COLO829 (cell line): ENCODE measurements around the gene DNAAF1.
"Not testable (repeated sequence)": the region's sequence is repeated elsewhere in the genome, so short reads cannot be mapped to it uniquely, and the experiment has no call there.

ENCODE experiments used
- DNase-seq: peaks from one replicate; pipeline ENCODE4 v3.0.0; 2012; ENCODE audit warnings: low spot score

The DNAAF1 gene

DNA sequence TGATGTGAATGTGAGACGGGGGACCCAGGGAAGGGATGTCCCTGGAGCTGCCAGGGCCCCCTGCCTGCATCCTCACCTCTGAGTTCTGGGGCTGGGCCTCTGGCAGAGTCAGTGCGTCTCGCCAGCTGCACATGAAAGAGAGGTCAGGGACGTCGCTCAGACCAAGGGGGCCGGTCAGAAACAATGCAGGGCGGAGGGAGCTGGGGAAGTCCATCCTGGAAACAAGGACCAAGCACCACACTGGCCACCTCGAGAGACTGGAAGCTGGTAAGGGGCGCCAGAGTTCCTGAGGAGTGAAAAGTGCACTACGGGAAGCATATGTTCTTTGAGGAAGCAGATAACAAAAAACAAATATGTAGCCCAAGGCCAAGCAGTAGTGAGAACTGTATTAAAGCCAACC is 39.7 kb downstream of the DNAAF1 start:
- no peak for DNase-seq

DNA sequence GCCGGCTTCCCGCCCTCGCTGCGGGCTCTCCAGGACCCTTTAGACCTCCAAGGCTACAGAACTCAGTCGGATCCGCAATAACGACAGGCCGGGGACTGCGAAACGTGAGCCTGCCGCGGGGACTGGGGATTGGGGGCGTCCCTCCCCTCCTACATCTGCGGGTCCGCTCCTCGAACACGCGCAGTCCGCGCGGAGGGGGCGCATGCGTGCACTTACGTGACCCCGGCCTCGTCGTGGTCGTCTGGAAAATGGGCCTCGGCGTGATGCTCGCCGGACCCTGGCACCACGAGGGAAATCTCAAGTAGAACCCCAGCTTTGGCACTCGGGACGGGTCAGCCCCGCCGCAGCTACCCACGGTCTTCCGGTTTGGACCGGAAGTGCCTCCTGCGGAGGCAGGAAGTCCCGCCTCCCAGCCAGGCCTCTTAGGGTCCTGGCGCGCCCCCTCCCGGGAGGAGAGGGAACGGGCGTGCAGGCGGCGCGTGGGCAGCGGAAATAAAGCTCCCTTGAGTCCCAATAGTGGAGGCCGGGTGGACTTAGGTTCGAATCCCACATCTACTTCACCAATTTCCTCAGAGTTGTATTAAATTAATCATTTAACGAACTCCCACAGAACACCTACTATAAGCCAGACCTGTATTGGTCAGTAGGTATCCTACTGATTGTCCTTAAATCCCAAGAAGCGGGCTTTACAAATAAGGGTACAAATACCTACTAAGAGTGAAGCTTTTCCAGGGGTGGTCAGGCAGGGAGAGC is 41.8 kb downstream of the DNAAF1 start, which contains the start of gene TAF1C:
TAF1C (minus strand) TSS at position 373 of the 753 bp plus-strand sequence. CDS start 2,069 bp downstream, outside the sequence.
- DNase-seq: peak; percentile 84

DNA sequence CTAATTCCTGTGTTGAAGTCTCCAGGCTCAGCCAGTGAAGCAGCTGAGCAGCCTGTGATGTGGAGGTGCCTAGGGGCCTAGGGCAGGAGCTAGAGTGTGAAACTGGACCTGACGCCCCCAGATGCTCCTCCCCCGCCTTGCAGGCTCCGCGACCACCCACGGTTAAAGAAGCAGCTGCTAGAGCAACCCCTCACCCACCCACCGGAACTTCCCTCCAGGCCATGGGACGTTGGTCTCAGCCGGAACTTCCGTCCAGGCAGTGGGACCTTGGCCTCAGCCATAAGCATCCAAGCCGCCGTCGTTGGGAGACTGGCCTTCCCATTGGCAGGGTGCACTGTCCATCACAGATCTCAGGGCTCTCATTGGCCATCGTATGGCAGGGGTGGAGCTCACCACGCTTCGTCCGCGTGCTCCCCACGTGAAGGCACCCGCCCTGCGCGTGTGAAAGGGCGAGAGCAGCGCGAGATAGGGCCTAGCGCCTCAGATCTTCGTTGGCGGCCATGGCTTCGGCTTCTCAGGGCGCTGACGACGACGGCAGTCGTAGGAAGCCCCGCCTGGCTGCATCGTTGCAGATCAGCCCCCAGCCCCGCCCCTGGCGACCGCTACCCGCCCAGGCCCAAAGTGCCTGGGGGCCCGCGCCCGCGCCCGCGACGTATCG is 45.8 kb downstream of the DNAAF1 start, which contains the start of gene ADAD2:
ADAD2 (plus strand) TSS at position 427 of the 658 bp plus-strand sequence; CDS start at position 501, 74 bp downstream.
- no peak for DNase-seq

DNA sequence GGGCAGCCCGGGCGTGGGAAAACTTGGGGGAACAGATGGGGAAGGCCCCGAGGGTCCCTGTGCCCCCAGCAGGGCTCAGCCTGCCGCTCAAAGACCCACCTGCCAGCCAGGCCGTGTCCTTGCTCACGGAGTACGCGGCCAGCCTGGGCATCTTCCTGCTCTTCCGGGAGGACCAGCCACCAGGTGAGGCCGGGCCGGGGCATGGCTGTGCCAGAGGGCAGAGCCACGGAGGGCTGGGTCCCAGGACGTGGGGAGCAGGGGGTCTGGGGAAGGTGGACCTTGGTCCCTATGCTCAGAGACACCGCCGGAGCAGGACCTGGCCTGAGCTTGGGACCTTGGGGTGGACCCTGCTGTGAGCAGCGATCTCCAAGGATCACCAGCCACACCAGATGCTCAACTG is 46.4 kb downstream of the DNAAF1 start:
- no peak for DNase-seq

DNA sequence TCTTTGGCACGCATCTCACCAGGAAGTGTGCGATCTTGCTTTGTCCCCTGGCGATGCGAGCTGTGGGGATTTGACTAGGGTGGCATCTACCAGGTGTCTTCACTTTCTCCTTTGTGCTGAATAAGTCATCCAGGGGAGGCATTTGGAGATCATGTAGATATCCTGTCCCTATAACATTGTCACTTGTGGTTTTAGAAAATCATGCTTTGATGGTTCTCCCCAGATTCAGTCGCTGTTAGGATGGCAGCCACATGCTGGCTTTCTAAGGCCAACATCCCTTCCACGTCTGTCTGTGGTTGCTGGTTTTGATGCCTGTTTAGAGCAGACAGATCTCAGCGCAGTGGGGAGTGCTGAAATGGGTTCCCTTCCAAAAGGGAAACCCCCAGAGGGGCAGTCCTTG is 48.4 kb downstream of the DNAAF1 start:
- DNase-seq: no peak

DNA sequence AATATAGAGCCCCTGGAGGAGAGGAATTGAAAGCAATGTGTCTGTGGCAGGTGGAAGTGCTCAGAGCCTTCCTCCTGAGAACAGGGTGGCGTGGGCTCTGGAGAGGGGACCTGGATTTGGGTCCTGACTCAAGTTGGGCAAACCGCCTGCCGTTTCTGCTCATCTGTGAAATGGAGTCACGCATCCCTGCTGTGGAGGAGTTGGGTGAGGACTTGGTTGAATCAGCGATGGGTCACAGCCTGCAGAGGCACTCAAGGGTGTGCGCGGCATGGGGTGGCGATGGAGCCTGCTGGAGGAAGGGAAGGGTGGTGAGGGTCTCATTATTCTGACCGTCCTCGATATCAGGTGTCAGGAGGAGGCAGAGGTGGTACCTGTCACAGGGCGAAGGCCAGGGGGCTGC is 48.9 kb downstream of the DNAAF1 start:
- no peak for DNase-seq

DNA sequence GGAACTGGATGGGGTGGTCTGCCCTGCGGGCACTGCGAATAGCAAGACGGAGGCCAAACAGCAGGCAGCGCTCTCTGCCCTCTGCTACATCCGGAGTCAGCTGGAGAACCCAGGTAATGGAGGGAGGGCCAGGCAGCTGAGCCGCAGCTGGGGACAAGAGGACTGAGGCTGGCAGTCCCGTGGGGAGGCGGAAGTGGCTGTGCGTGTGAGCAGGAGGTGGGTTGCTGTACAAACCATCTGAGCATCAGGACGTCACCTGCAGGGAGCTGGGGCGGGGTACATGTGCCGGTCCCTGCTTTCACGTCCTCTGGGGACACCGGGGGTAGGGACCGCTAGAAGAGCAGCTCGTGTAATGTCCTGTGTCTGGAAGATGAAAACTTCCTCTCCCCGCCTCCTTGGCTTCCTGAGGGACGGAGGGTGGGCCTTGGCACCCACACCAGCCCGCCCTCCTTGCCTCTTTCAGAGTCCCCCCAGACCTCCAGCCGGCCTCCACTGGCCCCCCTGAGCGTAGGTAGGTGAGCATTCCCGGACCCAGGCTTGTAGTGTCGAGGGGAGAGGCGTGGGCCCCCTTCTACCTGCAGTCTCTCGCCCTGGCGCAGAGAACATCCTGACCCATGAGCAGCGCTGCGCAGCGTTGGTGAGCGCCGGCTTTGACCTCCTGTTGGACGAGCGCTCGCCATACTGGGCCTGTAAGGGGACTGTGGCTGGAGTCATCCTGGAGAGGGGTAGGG is 49.5 kb downstream of the DNAAF1 start:
- DNase-seq: no peak

DNA sequence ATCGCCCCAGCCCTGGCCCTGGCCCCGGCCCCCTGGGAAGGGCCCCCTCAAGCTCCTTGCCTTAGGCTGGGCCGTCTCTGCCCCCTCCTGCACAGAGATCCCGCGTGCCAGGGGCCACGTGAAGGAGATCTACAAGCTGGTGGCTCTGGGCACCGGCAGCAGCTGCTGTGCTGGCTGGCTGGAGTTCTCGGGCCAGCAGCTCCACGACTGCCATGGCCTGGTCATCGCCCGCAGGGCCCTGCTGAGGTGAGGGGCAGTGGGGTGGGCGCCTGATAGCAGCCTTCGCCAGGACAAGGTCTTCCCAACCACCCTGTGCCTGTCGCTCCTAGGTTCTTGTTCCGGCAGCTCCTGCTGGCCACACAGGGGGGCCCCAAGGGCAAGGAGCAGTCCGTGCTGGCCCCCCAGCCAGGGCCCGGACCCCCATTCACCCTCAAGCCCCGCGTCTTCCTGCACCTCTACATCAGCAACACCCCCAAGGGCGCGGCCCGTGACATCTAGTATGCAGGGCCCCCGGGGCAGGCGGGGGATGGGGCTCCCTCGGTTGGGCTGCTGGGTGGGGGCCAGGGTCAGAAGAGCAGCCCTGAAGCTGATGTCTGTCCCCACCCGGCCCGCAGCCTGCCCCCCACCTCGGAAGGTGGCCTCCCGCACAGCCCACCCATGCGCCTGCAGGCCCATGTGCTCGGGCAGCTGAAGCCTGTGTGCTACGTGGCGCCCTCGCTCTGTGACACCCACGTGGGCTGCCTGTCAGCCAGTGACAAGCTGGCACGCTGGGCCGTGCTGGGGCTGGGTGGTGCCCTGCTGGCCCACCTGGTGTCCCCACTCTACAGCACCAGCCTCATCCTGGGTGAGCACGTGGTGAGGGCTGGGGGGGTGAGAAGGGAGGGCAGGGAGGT is 50.3 kb downstream of the DNAAF1 start:
- DNase-seq: no peak

DNA sequence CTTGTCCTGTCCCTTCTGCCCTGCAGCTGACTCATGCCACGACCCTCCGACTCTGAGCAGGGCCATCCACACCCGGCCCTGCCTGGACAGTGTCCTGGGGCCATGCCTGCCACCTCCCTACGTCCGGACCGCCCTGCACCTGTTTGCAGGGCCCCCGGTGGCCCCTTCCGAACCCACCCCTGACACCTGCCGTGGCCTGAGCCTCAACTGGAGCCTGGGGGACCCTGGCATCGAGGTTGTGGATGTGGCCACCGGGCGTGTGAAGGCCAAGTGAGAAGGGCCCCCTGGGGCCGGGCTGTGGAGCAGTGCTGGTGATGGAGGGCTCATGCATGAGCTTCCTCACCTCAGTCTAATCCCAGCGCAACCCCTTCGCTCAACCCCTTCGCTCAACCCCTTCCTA is 51.0 kb downstream of the DNAAF1 start:
- no peak for DNase-seq

DNA sequence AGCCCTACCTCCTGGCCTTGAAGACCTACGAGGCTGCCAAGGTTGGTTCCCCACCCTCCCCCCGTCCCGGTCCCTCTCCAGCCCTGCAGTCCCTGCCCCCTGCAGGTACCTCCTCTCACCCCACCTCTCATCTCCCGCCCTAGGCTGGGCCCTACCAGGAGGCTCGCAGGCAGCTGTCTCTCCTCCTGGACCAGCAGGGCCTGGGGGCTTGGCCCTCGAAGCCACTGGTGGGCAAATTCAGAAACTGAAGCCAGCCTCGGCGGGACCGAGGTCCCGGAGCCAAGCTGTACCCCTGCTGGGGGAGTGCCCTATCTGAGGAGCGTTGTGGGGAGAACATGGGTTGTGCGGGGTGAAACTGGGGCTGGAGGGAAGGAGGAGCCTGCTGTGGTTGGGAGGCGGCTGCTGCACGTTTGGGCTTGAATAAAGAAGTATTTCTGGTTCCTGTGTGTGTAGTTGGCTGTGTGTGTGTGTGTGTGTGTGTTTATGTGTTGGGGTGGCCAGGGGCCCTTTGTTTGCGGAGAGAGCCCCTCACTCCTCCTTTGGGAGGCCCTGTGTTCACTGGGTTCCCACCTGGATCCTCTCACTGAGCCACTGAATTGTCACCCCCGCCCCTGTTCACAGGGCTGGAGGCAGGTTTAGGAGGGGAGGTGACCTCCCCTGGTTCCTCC is 51.8 kb downstream of the DNAAF1 start:
- DNase-seq: no peak

DNA sequence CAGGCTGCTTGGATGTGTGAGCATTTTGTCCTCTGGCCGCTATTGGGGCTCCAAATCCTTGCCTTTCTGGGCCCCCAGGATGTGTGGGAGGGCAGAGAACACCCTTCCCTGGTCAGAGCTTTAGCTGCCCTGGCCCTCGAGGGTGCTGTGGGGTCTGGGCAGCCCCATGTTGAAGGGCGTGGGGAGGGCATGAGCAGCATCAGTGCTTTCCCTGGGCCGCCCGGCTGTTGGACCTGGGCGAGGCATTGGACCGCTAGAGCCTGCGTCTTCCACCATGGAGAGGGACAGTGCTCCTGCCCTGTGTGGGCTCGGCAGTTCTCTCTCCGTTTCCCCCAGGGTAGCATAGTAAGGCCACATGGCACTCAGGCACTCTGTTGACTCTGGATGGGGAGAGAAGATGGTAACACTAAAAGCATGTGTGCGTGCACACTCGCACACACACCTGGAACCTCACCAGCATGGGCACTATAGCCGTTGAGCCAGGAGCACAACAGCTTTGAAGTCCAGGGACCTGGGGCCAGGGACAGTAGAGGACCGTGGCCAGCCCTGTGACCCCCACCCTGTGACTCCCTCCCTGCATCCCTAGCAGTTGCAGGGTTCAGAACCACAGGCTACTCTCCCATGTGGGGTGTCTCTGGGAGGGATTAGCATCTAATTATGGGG is 52.5 kb downstream of the DNAAF1 start:
- DNase-seq: no peak

DNA sequence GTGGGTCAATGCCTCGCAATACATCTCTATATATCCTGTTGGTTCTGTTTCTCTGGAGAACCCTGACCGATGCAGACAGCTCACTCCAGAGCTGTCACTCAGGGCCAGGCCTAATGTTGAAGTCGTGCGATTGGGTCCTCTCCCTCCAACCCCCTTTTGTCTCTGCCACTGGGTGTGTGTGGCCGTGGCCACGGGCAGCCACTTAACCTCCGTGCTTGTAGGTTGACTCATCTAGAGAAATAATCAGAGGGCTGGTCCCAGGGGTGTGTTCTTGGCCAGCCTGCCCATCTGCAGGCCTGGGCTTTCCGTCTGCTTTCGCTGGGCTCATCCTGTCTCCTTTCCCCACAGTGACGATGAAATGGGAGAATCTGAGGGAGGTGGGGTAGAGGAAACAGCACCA is 53.3 kb downstream of the DNAAF1 start:
- no peak for DNase-seq

DNA sequence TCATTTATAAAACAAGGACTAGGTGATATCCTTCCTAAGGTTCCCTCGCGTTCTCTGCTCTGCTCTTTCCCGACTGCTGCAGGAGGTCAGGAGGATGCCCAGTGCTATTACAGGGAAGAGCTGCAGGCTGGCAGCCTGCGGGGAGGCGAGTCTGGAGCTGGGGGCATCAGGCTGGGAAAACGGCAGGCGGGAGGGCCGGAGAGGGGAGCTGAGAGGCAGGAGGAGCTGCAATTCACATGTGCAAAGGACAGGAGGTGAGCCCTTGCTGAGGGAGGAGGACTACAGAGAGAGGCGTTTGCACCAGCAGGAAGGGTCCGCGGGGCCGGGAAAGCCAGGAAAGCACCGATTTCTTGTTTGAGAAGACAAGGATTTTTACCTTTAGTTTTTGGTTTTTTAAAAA is 54.0 kb downstream of the DNAAF1 start:
- DNase-seq: no peak

DNA sequence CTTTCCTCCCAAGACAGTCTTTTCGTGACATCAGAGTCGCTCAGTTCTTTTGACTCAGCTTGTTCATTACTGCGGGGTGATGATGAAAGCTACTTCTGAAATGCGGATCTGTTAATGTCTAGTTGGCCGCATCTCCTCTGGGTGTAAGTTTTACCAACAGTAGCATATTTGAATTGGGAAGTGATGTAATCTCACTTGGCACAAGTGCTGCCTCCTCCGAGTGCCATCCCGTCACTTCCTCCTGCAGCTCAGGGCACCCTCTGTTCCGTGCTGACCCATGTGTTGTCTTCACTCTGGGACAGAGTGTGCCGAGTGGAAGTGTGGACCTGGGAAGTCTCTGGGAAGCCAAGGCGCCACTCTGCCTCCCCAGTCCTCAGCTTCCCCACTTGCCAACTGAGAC is 54.8 kb downstream of the DNAAF1 start:
- DNase-seq: no peak

DNA sequence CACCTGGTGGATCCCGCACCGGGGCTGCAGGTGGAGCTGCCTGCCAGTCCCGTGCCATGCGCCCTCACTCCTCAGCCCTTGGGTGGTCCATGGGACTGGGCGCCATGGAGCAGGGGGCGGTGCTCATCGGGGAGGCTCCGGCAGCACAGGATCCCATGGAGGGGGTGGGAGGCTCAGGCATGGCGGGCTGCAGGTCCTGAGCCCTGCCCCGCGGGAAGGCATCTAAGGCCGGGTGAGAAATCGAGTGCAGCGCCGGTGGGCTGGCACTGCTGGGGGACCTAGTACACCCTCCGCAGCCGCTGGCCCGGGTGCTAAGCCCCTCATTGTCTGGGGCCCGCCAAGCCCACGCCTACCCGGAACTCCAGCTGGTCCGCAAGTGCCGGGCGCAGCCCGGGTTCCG is 59.4 kb downstream of the DNAAF1 start:
- DNase-seq: not testable (repeated sequence)

DNA sequence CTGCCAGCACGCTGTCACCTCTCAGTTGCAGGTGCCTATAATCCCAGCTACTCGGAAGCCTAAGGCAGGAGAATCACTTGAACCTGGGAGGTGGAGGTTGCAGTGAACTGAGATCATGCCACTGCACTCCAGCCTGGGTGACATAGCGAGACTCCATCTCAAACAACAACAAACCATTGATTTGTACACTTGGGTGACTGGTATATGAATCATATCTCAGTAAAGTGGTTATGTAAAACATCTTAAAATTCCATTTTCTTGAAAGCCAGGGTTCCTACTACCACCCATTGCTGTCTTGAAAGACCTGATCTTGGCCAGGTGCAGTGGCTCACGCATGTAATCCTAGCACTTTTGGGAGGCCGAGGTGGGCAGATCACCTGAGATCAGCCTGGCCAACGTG is 60.0 kb downstream of the DNAAF1 start:
- DNase-seq: not testable (repeated sequence)

DNA sequence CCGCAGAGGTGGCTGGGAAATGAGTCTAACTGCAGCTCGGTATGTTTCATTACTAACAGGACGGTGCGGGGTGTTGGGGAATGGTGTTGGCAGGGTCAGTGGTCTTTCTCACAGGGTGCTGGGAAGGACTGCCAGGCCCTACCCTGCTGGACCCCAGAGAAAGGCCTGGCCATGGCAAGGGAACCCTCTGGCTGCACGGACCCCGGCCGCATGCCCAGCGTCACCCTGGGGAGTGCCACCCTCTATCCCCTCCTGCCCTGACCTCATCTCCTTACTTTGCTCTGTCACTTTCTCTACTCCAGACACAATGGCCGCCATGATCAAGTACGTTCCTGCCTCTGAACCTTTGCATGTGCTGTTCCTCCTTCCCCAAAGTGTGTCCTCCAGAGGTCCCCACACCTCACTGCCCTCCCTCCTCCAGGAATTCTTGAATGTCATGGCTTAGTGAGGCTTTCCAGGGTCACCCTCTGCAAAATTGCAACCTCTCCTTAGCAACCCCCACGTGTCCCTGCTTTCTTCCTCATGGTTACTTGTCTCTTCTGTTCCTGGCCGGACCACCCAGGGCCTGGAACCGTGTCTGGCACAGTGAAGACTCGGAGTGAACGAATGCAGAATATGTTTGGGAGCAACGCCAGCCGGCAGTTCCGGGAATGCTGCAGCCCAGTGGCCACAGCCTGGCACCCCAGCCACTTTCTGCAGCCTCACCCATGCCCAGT is 61.0 kb downstream of the DNAAF1 start:
- DNase-seq: no peak

DNA sequence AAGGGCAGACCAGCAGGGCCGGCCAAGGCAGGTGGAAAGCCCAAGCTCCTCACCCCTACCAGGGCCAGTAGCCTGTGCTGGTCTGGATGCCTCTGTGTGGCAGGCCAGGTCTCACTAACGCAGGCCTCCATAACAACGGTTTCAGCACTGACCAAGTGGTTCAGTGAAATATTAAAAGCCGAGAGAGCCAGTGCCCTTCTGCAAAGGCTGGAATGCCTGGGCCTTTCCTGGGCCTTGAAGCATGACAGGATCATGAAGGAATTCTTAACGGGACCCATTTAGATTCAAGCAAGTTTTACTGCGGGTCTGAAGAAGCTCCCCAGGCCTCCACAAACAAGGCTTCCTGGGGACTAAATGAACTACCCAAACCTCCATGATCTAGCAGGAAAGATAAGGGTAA is 62.1 kb downstream of the DNAAF1 start:
- DNase-seq: no peak

DNA sequence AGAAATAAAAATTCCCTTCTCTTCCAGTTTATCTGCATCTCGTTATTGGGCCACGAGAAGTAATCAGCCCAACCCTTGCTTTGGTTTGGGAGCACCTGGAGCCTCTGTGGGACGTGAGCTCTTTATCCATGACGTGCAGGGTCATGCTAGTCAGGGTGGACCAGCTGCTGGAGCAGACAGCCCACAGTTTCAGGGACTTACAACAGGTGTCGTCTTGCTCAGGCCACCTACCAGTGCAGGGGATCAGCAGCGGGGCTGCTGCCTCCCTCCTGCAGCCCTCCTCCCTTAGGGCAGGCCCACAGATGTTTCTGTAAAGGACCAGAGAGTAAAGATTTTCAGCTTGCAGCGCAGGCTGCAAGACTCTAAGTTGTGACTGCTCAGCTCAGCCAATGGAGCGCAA is 62.8 kb downstream of the DNAAF1 start:
- DNase-seq: no peak

DNA sequence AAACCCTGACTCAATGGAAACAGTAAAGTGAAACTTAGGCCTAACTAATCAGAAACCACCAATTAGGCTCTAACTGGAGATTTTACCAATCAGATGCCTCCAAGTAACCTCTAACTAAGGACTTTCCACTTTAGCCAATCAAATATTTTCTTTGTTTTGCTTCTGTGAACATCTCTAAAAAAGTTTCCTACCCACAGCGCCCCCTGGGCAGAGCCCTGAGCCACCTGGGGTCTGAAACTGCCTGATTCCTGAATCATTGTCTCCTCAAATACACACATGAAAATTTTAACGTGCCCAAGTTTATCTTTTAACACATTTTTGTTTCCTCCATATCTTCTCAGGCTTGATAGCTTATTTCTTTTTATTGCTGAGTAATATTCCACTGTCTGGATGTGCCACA is 64.9 kb downstream of the DNAAF1 start:
- no peak for DNase-seq
